HEK293T (cell line): ENCODE results near the gene TBC1D22A.

ENCODE experiments used
- ARNT ChIP-seq: fragments of 450-650 bp; IDR thresholded peaks from 2 replicates; pipeline ENCODE4 v1.6.1; 2017; ENCODE audit warnings: mild to moderate bottlenecking
- NFRKB ChIP-seq: fragments of 450-650 bp; IDR thresholded peaks from 2 replicates; pipeline ENCODE4 v1.6.1; 2016; ENCODE audit warnings: mild to moderate bottlenecking, moderate library complexity
- SP1 ChIP-seq: fragments of 450-650 bp; IDR thresholded peaks from 2 replicates; pipeline ENCODE4 v1.6.1; 2017
- ZNF384 ChIP-seq: fragments of 450-650 bp; IDR thresholded peaks from 2 replicates; pipeline ENCODE4 v1.6.1; 2016
- TF ChIP-seq, protein P1 (sequence below): fragments of 450-650 bp; IDR thresholded peaks from 2 replicates; pipeline ENCODE4 v1.6.1; 2016

DNA sequence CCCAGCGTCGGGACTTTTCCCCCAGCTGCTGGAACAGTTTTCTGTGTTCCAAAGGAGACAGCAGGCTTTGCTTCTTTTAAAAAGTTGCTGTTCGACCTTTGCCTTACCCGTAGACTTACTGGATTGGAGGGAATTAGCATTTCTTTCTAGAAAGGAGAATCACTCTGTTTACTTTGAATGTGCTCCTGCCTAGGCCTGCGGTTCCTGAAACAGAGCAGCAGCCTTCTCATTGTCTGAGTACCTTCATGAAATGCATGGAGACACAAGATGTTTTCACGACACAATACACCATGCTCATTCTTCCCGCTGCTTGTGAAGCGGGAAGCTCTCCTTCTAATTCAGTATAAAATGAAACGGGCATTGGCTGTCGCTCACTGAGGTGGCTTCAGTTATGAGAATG lies 196.2 kb downstream of the TBC1D22A start:
- TF ChIP-seq, protein P1, sequence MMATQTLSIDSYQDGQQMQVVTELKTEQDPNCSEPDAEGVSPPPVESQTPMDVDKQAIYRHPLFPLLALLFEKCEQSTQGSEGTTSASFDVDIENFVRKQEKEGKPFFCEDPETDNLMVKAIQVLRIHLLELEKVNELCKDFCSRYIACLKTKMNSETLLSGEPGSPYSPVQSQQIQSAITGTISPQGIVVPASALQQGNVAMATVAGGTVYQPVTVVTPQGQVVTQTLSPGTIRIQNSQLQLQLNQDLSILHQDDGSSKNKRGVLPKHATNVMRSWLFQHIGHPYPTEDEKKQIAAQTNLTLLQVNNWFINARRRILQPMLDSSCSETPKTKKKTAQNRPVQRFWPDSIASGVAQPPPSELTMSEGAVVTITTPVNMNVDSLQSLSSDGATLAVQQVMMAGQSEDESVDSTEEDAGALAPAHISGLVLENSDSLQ: no peak
- TF ChIP-seq ZNF384 (no peak), ARNT (no peak), SP1 (no peak), NFRKB (no peak)
